GM20000 (cell line): ENCODE data around the gene LSS.
A peak's percentile ranks its signal among the peaks of the same experiment; 100 is the strongest.
"Not testable (repeated sequence)": the region's sequence is repeated elsewhere in the genome, so short reads cannot be mapped to it uniquely, and the experiment has no call there.

Experiments
- DNase-seq: peaks from one replicate; pipeline ENCODE4 v3.0.0; 2012; ENCODE audit warnings: low spot score
- TF ChIP-seq, protein P1 (sequence below): IDR thresholded peaks from 2 replicates; pipeline ENCODE4 v1.5.1; 2012; ENCODE audit warnings: mild to moderate bottlenecking, control low read depth; ENCODE audit errors: extremely low read depth, missing control alignments

Gene LSS

DNA sequence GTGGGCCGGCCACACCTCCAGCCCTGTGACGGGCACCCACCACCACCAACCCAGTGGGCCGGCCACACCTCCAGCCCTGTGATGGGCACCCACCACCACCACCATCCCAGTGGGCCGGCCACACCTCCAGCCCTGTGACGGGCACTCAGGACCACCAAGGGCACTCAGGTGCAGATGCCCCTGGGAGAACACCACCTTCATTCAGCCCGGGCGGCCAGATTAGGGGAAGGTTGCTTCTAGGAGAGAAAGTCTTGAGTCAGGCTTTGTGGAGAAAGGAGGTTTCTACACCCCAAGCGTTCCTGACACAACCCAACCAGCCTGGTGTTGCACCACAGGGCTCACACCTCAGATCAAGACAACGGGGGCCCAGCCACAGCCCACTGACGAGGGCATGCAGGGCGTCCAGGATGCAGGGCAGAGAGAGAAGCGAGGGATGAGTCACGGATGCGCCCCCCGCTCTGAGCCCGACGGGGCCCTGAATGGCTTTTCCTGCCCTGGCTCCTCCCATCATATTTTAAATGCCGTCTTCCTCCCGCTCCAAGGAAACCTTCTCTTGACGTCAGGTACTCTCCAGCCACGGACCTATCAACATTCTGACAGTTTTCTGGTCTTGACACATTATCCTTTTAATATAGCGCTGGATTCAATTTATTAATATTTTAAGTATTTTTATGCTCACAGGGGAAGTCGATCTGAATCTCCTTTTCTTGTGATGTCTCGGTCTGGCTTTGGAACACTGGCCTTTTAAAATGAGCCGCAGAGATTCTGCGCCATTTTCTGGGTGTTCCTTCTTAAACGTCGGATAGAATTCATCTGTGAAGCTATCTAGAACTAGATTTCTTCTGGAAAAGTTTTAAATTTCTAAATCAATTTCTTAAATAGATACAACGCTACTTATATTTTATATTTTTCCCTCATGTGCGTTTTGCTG, 43.7 kb downstream of the LSS start:
- DNase-seq, result peak; percentile 85
- TF ChIP-seq, protein P1, sequence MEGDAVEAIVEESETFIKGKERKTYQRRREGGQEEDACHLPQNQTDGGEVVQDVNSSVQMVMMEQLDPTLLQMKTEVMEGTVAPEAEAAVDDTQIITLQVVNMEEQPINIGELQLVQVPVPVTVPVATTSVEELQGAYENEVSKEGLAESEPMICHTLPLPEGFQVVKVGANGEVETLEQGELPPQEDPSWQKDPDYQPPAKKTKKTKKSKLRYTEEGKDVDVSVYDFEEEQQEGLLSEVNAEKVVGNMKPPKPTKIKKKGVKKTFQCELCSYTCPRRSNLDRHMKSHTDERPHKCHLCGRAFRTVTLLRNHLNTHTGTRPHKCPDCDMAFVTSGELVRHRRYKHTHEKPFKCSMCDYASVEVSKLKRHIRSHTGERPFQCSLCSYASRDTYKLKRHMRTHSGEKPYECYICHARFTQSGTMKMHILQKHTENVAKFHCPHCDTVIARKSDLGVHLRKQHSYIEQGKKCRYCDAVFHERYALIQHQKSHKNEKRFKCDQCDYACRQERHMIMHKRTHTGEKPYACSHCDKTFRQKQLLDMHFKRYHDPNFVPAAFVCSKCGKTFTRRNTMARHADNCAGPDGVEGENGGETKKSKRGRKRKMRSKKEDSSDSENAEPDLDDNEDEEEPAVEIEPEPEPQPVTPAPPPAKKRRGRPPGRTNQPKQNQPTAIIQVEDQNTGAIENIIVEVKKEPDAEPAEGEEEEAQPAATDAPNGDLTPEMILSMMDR, result no peak

- peak; percentile 90 for DNase-seq
- TF ChIP-seq, protein P1, result no peak
Measured at GRCh38 chr21:46183910-46184624, 44.5 kb downstream of the LSS start, which contains the start of gene SPATC1L. Gene SPATC1L (minus strand): TSS chr21:46184459. CDS start chr21:46182816, 1,643 bp downstream.

DNA sequence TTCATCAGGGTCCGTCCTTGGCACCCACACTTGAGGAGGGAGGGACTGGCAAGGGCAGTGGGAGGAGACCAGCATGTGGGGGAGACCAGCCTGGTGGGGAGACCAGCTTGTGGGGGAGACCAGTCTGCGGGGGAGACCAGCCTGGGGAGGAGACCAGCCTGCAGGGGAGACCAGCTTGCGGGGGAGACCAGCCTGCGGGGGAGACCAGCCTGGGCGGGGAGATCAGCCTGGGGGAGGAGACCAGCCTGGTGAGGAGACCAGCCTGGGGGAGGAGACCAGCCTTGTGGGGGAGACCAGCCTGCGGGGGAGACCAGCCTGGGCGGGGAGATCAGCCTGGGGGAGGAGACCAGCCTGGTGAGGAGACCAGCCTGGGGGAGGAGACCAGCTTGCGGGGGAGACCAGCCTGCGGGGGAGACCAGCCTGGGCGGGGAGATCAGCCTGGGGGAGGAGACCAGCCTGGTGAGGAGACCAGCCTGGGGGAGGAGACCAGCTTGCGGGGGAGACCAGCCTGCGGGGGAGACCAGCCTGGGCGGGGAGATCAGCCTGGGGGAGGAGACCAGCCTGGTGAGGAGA, 45.2 kb downstream of the LSS start:
- not testable (repeated sequence) for DNase-seq

- TF ChIP-seq, protein P1, result no peak
- DNase-seq, result no peak
Measured at GRCh38 chr21:46182548-46183336, 45.8 kb downstream of the LSS start.

GRCh38 chr21:46181953-46182547, 46.5 kb downstream of the LSS start:
- TF ChIP-seq, protein P1, result no peak
- DNase-seq, result no peak

DNA sequence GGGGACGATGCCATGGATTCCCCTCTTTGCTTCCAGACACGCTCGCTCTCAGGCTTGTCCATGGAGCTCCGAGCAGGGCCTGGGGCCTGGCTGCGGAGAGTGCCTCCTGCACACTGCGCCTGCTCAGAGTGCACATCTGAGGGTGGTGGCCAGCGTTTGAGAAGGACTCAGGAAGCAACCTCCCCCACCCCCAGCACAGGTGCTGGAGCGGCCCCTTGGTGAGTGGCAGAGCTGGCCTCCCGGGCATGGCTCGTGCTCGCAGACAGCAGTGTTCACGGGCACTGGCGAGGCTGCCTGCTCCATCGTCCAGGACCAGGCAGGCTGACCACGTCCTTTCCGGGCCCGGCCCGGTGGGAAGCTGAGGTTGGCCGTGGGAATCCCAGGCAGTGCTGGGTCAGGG, 47.1 kb downstream of the LSS start:
- TF ChIP-seq, protein P1, result no peak
- DNase-seq, result no peak
